Keratinocyte (primary cell): ENCODE data around the gene RBPJ. TPM values are rescaled to one million over a fixed set of nuclear protein-coding genes. Genes with fewer than 3 reads are reported as not detected.

Source experiments
- DNase-seq: peaks from one replicate; pipeline ENCODE4 v3.0.0-alpha.2; 2011; ENCODE audit warnings: low read depth, missing footprints, low spot score
- FAIRE-seq: peaks from 2 replicates; lab custom pipeline; 2011; peaks lifted over from hg19 to GRCh38; lab: Jason Lieb, UNC
- H2AFZ ChIP-seq: 2 replicates; pipeline ENCODE4 v1.6.0; 2012; ENCODE audit warnings: low read length, control low read depth, inconsistent platforms; ENCODE audit not compliant: control insufficient read depth
- H3K27ac ChIP-seq: 2 replicates; pipeline ENCODE4 v1.5.1; 2011; ENCODE audit warnings: low read length; ENCODE audit not compliant: control insufficient read depth, insufficient read depth
- H3K27me3 ChIP-seq: 3 replicates; pipeline ENCODE4 v1.6.0; 2011; ENCODE audit warnings: low read length; ENCODE audit not compliant: control insufficient read depth, insufficient read depth; ENCODE audit errors: extremely low read depth
- H3K36me3 ChIP-seq, 2 experiments: 2 replicates in 1 of 2; 3 replicates in 1 of 2; pipeline ENCODE4 v1.5.1; 2011; ENCODE audit warnings: low read length in 2 of 2, mild to moderate bottlenecking in 1 of 2; ENCODE audit not compliant: control insufficient read depth in 2 of 2, insufficient read depth in 2 of 2; ENCODE audit errors: extremely low read depth in 1 of 2
- H3K4me1 ChIP-seq: 3 replicates; pipeline ENCODE4 v1.5.1; 2011; ENCODE audit warnings: low read length; ENCODE audit not compliant: control insufficient read depth, insufficient read depth; ENCODE audit errors: extremely low read depth
- H3K4me2 ChIP-seq: 3 replicates; pipeline ENCODE4 v1.6.0; 2011; ENCODE audit warnings: low read depth, low read length; ENCODE audit not compliant: control insufficient read depth, insufficient read depth; ENCODE audit errors: extremely low read depth
- H3K4me3 ChIP-seq, 3 experiments: fragments of 200-600 bp in 1 of 3; sonication (generic) in 1 of 3; 2 replicates in 2 of 3; 3 replicates in 1 of 3; pipeline ENCODE4 v1.5.1; 2011 to 2016; ENCODE audit warnings: low read length in 3 of 3, mild to moderate bottlenecking in 3 of 3, control low read depth in 2 of 3, inconsistent platforms in 1 of 3, low read depth in 1 of 3, mixed read lengths in 1 of 3, mixed run types in 1 of 3, moderate library complexity in 1 of 3; ENCODE audit not compliant: control insufficient read depth in 2 of 3, insufficient read depth in 2 of 3; ENCODE audit errors: extremely low read depth in 1 of 3
- H3K79me2 ChIP-seq: 2 replicates; pipeline ENCODE4 v1.6.0; 2012; ENCODE audit warnings: low read length; ENCODE audit not compliant: control insufficient read depth, insufficient read depth
- H3K9ac ChIP-seq: 3 replicates; pipeline ENCODE4 v1.6.0; 2011; ENCODE audit warnings: low read length; ENCODE audit not compliant: control insufficient read depth, insufficient read depth; ENCODE audit errors: extremely low read depth
- H3K9me1 ChIP-seq: 3 replicates; pipeline ENCODE4 v1.6.0; 2011; ENCODE audit warnings: low read length; ENCODE audit not compliant: control insufficient read depth, insufficient read depth; ENCODE audit errors: extremely low read depth
- H3K9me3 ChIP-seq: 2 replicates; pipeline ENCODE4 v1.5.1; 2012; ENCODE audit warnings: low read depth, low read length; ENCODE audit not compliant: control insufficient read depth
- H4K20me1 ChIP-seq: 3 replicates; pipeline ENCODE4 v1.6.0; 2011; ENCODE audit warnings: low read length; ENCODE audit not compliant: control insufficient read depth, insufficient read depth; ENCODE audit errors: extremely low read depth
- CTCF ChIP-seq, 3 experiments: IDR thresholded peaks in 1 of 3; conservative IDR thresholded peaks in 1 of 3; optimal IDR thresholded peaks in 1 of 3; 2 replicates in 2 of 3; 3 replicates in 1 of 3; pipeline versions ENCODE3 to v1.5.1; 2011; ENCODE audit warnings: low read length in 3 of 3, mild to moderate bottlenecking in 3 of 3, moderate library complexity in 2 of 3, control low read depth in 1 of 3, inconsistent platforms in 1 of 3; ENCODE audit not compliant: insufficient read depth in 2 of 3; ENCODE audit errors: extremely low read depth in 1 of 3
- EZH2 ChIP-seq: IDR thresholded peaks from one replicate; pipeline ENCODE4 v1.6.1; 2012; ENCODE audit warnings: inconsistent platforms, mild to moderate bottlenecking, low read length, moderate library complexity
- dilution Hi-C: fragments of 300-500 bp; cut with MboI; formaldehyde crosslinking; loops from one replicate; pipeline ENCODE4 v1.7.0; 2020; ENCODE audit warnings: low sequenced_read_pairs; ENCODE audit not compliant: extremely low pct_ligation_motif_present
- polyA plus RNA-seq, 5 experiments: library from polyadenylated mRNA; depleted of rRNA in 3 of 5; stranded (reverse) in 3 of 5; stranded (forward) in 1 of 5; unstranded in 1 of 5; fragments of >200 nt; gene quantifications; 1 replicate in 1 of 5; 2 replicates in 3 of 5; 3 replicates in 1 of 5; pipeline versions ENCODE4 v1.2.1 to v1.2.3, GENCODE V29; 2011 to 2012; ENCODE audit warnings: missing spikeins in 2 of 5, low read depth in 1 of 5, low replicate concordance in 1 of 5

RBPJ gene
- polyA plus RNA-seq, 1 donor (not counting 4 experiments of a cell fraction or from before 2014, with no cell fraction given) = 38.0 TPM

GRCh38 chr4:26325191-26325590, 4.4 kb downstream of the RBPJ start:
- Histone ChIP-seq H4K20me1 (peaks cover 4% of the 10 kb centered on the region), H3K27me3 (no peaks in the 10 kb centered on the region), H3K79me2 (peaks cover 74% of the 10 kb centered on the region), H3K4me2 (peak overlapping the region; percentile 37), H3K9me1 (no peaks in the 10 kb centered on the region), H3K9me3 (no peaks in the 10 kb centered on the region), H3K4me1 (peaks cover 22% of the 10 kb centered on the region), H2AFZ (no peak overlapping the region), H3K27ac (no peak overlapping the region), H3K4me3 (no peak overlapping the region), H3K36me3 (no peaks in the 10 kb centered on the region), H3K9ac (no peak overlapping the region)
- dilution Hi-C loops = no loop called here
- no peak for TF ChIP-seq EZH2
- peak; percentile 24 to 48 (median 47) for TF ChIP-seq CTCF (optimal IDR thresholded peaks at IDR 0.05 in 1 of 3, IDR thresholded peaks at IDR 0.05 in 1 of 3, conservative IDR thresholded peaks at IDR 0.05 in 1 of 3; ENCODE audit: extremely low read depth in 1 of 3, insufficient read depth in 2 of 3, low read length in 3 of 3)
- FAIRE-seq (no peak), DNase-seq (no peak)

GRCh38 chr4:26326791-26327190, 6.0 kb downstream of the RBPJ start:
- Histone ChIP-seq H3K4me1 (peaks cover 24% of the 10 kb centered on the region), H3K9me1 (no peaks in the 10 kb centered on the region), H2AFZ (no peak overlapping the region), H3K4me3 (no peak overlapping the region), H3K4me2 (no peak overlapping the region), H3K9me3 (no peaks in the 10 kb centered on the region), H3K9ac (no peak overlapping the region), H3K36me3 (no peaks in the 10 kb centered on the region), H3K27me3 (no peaks in the 10 kb centered on the region), H4K20me1 (peaks cover 11% of the 10 kb centered on the region), H3K27ac (no peak overlapping the region), H3K79me2 (peaks cover 83% of the 10 kb centered on the region)
- FAIRE-seq (peak; percentile 29), DNase-seq (no peak)
- TF ChIP-seq EZH2 (no peak), CTCF (optimal IDR thresholded peaks at IDR 0.05 in 1 of 3, IDR thresholded peaks at IDR 0.05 in 1 of 3, conservative IDR thresholded peaks at IDR 0.05 in 1 of 3; ENCODE audit: extremely low read depth in 1 of 3, insufficient read depth in 2 of 3, low read length in 3 of 3) (no peak)
- dilution Hi-C loops = no loop called here
